ENCODE results near the gene ARHGEF6.

Gene ARHGEF6

GRCh38 chrX:136742721-136743379 lies 37.9 kb downstream of the ARHGEF6 start:
- no peak for DNase-seq

- no peak for DNase-seq
These were observed 42.5 kb downstream of the ARHGEF6 start for GRCh38 chrX:136738049-136738729.

- DNase-seq: no peak
These were observed 44.0 kb downstream of the ARHGEF6 start for GRCh38 chrX:136736690-136737089.

- DNase-seq: no peak
These were observed 45.1 kb downstream of the ARHGEF6 start for GRCh38 chrX:136735601-136736000.

GRCh38 chrX:136733613-136734012 lies 47.1 kb downstream of the ARHGEF6 start:
- DNase-seq: no peak

- no peak for DNase-seq
These were observed 48.9 kb downstream of the ARHGEF6 start for GRCh38 chrX:136731798-136732197.

GRCh38 chrX:136731207-136731782 lies 49.4 kb downstream of the ARHGEF6 start:
- DNase-seq: no peak

GRCh38 chrX:136728393-136728792 lies 52.3 kb downstream of the ARHGEF6 start:
- DNase-seq: no peak

- no peak for DNase-seq
These were observed 55.2 kb downstream of the ARHGEF6 start for GRCh38 chrX:136725441-136726104.

- DNase-seq: no peak
These were observed 62.6 kb downstream of the ARHGEF6 start for GRCh38 chrX:136718091-136718490.

- DNase-seq: no peak
These were observed 65.8 kb downstream of the ARHGEF6 start for GRCh38 chrX:136714626-136715599.

- DNase-seq: no peak
These were observed 68.0 kb downstream of the ARHGEF6 start for GRCh38 chrX:136712650-136713310.

- DNase-seq: peak; percentile 62
These were observed 69.6 kb downstream of the ARHGEF6 start for GRCh38 chrX:136711147-136711546.

GRCh38 chrX:136710325-136710951 lies 70.3 kb downstream of the ARHGEF6 start:
- no peak for DNase-seq

GRCh38 chrX:136708348-136708747 lies 72.4 kb downstream of the ARHGEF6 start:
- peak; percentile 50 for DNase-seq

GRCh38 chrX:136697156-136697555 lies 83.6 kb downstream of the ARHGEF6 start:
- no peak for DNase-seq

- peak; percentile 74 for DNase-seq
These were observed 86.2 kb downstream of the ARHGEF6 start for GRCh38 chrX:136694431-136695087.

- DNase-seq: no peak
These were observed 88.5 kb downstream of the ARHGEF6 start for GRCh38 chrX:136692271-136692670.

GRCh38 chrX:136691028-136691809 lies 89.5 kb downstream of the ARHGEF6 start:
- DNase-seq: peak; percentile 38

GRCh38 chrX:136689436-136689835 lies 91.3 kb downstream of the ARHGEF6 start:
- no peak for DNase-seq

All from DMS53 (cell line).